OCI-LY7 (cell line): ENCODE data around the gene TPRG1L. TPM values are rescaled to one million over a fixed set of nuclear protein-coding genes. Genes with fewer than 3 reads are reported as not detected.

Source experiments
- BruUV-seq: library from RNA; stranded (reverse); fragments of 400-500 nt; replicated peaks from 2 replicates; lab custom pipeline; 2021; lab: Mats Ljungman, UMichigan
- CTCF ChIA-PET: fragments of 300-600 bp; sonication (Branson Sonifier 250); formaldehyde crosslinking; loops from one replicate; lab custom pipeline; 2022; ENCODE audit warnings: antibody characterized with exemption; ENCODE audit not compliant: unreplicated experiment; lab: Charles Lee
- POLR2A ChIA-PET: fragments of 300-600 bp; sonication (Branson Sonifier 250); formaldehyde crosslinking; loops from one replicate; lab custom pipeline; 2022; ENCODE audit warnings: antibody characterized with exemption; lab: Charles Lee
- DNase-seq: peaks from one replicate; pipeline ENCODE4 v3.0.0-alpha.2; 2015; ENCODE audit warnings: low spot score
- H2AFZ ChIP-seq: fragments of 200-600 bp; sonication (generic), shearing (Covaris generic); 2 replicates; pipeline ENCODE4 v1.6.1; 2014; ENCODE audit warnings: mild to moderate bottlenecking, antibody characterized with exemption, low read length, moderate library complexity
- H3K27ac ChIP-seq: fragments of 200-600 bp; sonication (generic); 2 replicates; pipeline ENCODE4 v1.5.1; 2014; ENCODE audit warnings: mixed run types, low read depth, mild to moderate bottlenecking, moderate library complexity, low read length, inconsistent platforms; ENCODE audit not compliant: poor library complexity, severe bottlenecking
- H3K36me3 ChIP-seq: fragments of 200-600 bp; sonication (generic); 2 replicates; pipeline ENCODE4 v1.6.1; 2014; ENCODE audit warnings: mild to moderate bottlenecking, antibody characterized with exemption, low read length, moderate library complexity, mixed read lengths; ENCODE audit not compliant: insufficient read depth
- H3K4me1 ChIP-seq: fragments of 200-600 bp; sonication (generic); 2 replicates; pipeline ENCODE4 v1.5.1; 2014; ENCODE audit warnings: mild to moderate bottlenecking, low read length; ENCODE audit not compliant: insufficient read depth, poor library complexity, severe bottlenecking
- H3K4me2 ChIP-seq: fragments of 200-600 bp; sonication (generic); 2 replicates; pipeline ENCODE4 v1.6.1; 2014; ENCODE audit warnings: mild to moderate bottlenecking, low read length
- H3K4me3 ChIP-seq: fragments of 200-600 bp; sonication (generic); 2 replicates; pipeline ENCODE4 v1.5.1; 2014; ENCODE audit warnings: mild to moderate bottlenecking, low read depth, low read length; ENCODE audit not compliant: poor library complexity, severe bottlenecking
- H3K79me2 ChIP-seq: fragments of 200-600 bp; sonication (generic); 2 replicates; pipeline ENCODE4 v1.6.1; 2016; ENCODE audit warnings: low read depth, mild to moderate bottlenecking, low read length, moderate library complexity, mixed read lengths; ENCODE audit not compliant: insufficient read depth
- H3K9me2 ChIP-seq: fragments of 200-600 bp; sonication (generic); 2 replicates; pipeline ENCODE4 v1.6.1; 2016; ENCODE audit warnings: mild to moderate bottlenecking, low read length, mixed read lengths; ENCODE audit not compliant: insufficient read depth
- H3K9me3 ChIP-seq: fragments of 200-600 bp; sonication (generic); 2 replicates; pipeline ENCODE4 v1.6.1; 2014; ENCODE audit warnings: mild to moderate bottlenecking, mixed run types, low read length, mixed read lengths
- H4K20me1 ChIP-seq: fragments of 200-600 bp; sonication (generic); 2 replicates; pipeline ENCODE4 v1.6.1; 2014; ENCODE audit warnings: mild to moderate bottlenecking, antibody characterized with exemption, low read length, moderate library complexity, mixed read lengths; ENCODE audit not compliant: insufficient read depth
- CTCF ChIP-seq: fragments of 200-600 bp; sonication (generic); conservative IDR thresholded peaks from 2 replicates; pipeline ENCODE4 v1.5.1; 2014; ENCODE audit warnings: mild to moderate bottlenecking, antibody characterized with exemption, low read length, moderate library complexity, mixed read lengths
- EZH2phosphoT487 ChIP-seq: fragments of 200-600 bp; sonication (generic); IDR thresholded peaks from 2 replicates; pipeline ENCODE4 v1.6.1; 2018; ENCODE audit warnings: low read depth, borderline replicate concordance, mild to moderate bottlenecking, mixed run types, antibody characterized with exemption, low read length, moderate library complexity, mixed read lengths
- intact Hi-C: fragments of 100-400 bp; cut with micrococcal nuclease; formaldehyde crosslinking; loops from one replicate; pipeline ENCODE4 v1.10.0; 2022; ENCODE audit not compliant: unreplicated experiment
- total RNA-seq, 2 experiments: library from RNA; depleted of rRNA in 1 of 2; stranded (reverse); fragments of >200 nt in 1 of 2; shearing (Covaris generic) in 1 of 2; gene quantifications; 2 replicates each; pipeline ENCODE4 v1.2.3, GENCODE V29; 2014 to 2022

TPRG1L gene
- total RNA-seq, 2 experiments from 2014 or later = 3.1 to 6.8 TPM

DNA sequence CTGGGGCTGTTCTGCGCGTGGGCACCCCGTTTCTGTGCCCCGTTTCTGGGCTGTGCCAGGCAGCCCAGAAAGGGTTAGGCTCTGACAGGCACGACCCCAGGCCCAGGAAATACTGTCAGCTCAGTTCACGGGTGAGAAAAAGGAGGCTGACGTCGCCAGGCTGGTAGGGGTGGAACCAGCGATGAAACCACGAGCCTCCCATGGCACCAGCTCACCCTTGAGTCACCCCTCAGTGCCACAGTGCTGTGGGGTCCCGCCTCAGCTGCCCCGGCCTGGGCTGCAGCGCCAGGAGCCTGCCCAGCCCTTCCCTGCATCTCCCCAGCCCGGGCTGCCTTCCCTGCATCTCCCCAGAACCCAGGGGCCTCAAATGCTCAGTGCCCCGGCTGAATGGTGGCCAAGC, 25.0 kb upstream of the TPRG1L start:
- ChIA-PET POLR2A (no interaction called here), CTCF (no interaction called here)
- Histone ChIP-seq H3K9me2 (no peaks in the 10 kb centered on the region), H4K20me1 (no peaks in the 10 kb centered on the region), H3K9me3 (no peaks in the 10 kb centered on the region), H3K36me3 (no peaks in the 10 kb centered on the region), H3K27ac (no peak overlapping the region), H3K79me2 (no peaks in the 10 kb centered on the region), H3K4me1 (peaks cover 24% of the 10 kb centered on the region), H3K4me2 (no peak overlapping the region), H3K4me3 (no peak overlapping the region), H2AFZ (no peak overlapping the region)
- intact Hi-C loops = no loop called here
- DNase-seq = no peak
- TF ChIP-seq EZH2phosphoT487 (no peak), CTCF (no peak)
- BruUV-seq = no TSS peak

- Histone ChIP-seq H2AFZ (no peak overlapping the region), H3K79me2 (no peaks in the 10 kb centered on the region), H3K4me2 (no peak overlapping the region), H3K4me1 (peaks cover 24% of the 10 kb centered on the region), H3K9me3 (no peaks in the 10 kb centered on the region), H4K20me1 (no peaks in the 10 kb centered on the region), H3K4me3 (no peak overlapping the region), H3K27ac (no peak overlapping the region), H3K36me3 (no peaks in the 10 kb centered on the region), H3K9me2 (no peaks in the 10 kb centered on the region)
- TF ChIP-seq EZH2phosphoT487 = no peak
- ChIA-PET CTCF (no interaction called here), POLR2A (no interaction called here)
- intact Hi-C loops = no loop called here
- DNase-seq = no peak
- BruUV-seq = no TSS peak
Observed at GRCh38 chr1:3600354-3600753, 24.5 kb upstream of the TPRG1L start.

DNA sequence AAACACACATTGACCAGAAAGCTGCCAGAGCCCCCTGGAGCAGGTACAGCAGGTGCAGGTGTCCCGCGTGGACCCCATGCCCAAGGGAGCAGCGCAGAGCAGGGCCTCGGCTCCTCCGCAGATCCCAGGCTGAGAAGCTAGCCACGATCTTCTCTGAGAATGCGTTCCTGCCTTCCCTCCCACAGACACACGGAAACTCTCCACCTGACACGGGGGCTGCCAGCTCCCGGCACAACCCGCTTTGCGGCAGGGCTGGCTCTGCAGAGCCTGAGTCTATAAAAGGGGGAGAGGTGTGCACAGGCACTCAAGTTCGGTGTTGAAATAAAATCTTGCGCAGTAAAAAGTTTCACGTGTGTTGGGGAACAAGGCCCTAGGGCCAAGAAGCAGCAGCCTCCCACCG, 23.1 kb upstream of the TPRG1L start:
- no peak overlapping the region for H2AFZ ChIP-seq
- H3K4me2 ChIP-seq = no peak overlapping the region
- H3K4me3 ChIP-seq = no peak overlapping the region
- intact Hi-C loops = no loop called here
- no peak overlapping the region for H3K27ac ChIP-seq
- no TSS peak for BruUV-seq
- H3K36me3 ChIP-seq = no peaks in the 10 kb centered on the region
- H4K20me1 ChIP-seq = no peaks in the 10 kb centered on the region
- no peak for DNase-seq
- ChIA-PET CTCF (no interaction called here), POLR2A (no interaction called here)
- TF ChIP-seq CTCF (no peak), EZH2phosphoT487 (no peak)
- peaks cover 22% of the 10 kb centered on the region for H3K4me1 ChIP-seq
- H3K9me3 ChIP-seq = no peaks in the 10 kb centered on the region
- H3K79me2 ChIP-seq = no peaks in the 10 kb centered on the region
- H3K9me2 ChIP-seq = no peaks in the 10 kb centered on the region
